ENCODE measurements around the gene ATP1A4.

DNA sequence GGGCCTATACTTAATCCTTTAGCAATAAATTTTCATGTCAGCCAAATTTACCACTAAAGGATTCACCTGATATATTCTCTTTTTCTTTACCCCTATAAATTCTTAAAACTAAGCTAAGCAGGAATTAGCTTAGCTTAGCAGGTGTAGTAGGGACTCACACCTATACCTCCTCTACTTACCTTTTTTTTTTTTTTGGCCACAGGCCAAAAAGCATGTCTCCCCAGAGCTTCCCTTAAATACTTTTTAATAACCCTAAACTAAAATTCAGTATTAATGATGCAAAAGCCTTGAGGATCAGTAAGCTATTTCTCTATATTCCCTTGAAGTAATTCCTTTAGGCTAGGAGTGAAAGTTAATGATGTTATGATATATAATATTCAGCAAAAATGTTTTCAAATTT lies 77.0 kb downstream of the ATP1A4 start:
- TF ChIP-seq, protein P1, sequence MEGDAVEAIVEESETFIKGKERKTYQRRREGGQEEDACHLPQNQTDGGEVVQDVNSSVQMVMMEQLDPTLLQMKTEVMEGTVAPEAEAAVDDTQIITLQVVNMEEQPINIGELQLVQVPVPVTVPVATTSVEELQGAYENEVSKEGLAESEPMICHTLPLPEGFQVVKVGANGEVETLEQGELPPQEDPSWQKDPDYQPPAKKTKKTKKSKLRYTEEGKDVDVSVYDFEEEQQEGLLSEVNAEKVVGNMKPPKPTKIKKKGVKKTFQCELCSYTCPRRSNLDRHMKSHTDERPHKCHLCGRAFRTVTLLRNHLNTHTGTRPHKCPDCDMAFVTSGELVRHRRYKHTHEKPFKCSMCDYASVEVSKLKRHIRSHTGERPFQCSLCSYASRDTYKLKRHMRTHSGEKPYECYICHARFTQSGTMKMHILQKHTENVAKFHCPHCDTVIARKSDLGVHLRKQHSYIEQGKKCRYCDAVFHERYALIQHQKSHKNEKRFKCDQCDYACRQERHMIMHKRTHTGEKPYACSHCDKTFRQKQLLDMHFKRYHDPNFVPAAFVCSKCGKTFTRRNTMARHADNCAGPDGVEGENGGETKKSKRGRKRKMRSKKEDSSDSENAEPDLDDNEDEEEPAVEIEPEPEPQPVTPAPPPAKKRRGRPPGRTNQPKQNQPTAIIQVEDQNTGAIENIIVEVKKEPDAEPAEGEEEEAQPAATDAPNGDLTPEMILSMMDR (conservative IDR thresholded peaks at IDR 0.05 in 1 of 2, IDR thresholded peaks at IDR 0.05 in 1 of 2; ENCODE audit: low read depth in 1 of 2, low read length in 2 of 2), result no peak
- no peak for TF ChIP-seq EZH2 (IDR thresholded peaks at IDR 0.05; ENCODE audit: low read length, missing control alignments)

All from fibroblast of lung (primary cell).